HG02938 (cell line): ENCODE data around the gene KRTAP10-9.
"Not testable (repeated sequence)": the region's sequence is repeated elsewhere in the genome, so short reads cannot be mapped to it uniquely, and the experiment has no call there.

ENCODE experiments used
- ATAC-seq: cut with Tn5 transposase; IDR thresholded peaks from one replicate; pipeline ENCODE4 v1.9.1; 2021; ENCODE audit warnings: mild to moderate bottlenecking, moderate library complexity; ENCODE audit not compliant: unreplicated experiment

KRTAP10-9 gene

DNA sequence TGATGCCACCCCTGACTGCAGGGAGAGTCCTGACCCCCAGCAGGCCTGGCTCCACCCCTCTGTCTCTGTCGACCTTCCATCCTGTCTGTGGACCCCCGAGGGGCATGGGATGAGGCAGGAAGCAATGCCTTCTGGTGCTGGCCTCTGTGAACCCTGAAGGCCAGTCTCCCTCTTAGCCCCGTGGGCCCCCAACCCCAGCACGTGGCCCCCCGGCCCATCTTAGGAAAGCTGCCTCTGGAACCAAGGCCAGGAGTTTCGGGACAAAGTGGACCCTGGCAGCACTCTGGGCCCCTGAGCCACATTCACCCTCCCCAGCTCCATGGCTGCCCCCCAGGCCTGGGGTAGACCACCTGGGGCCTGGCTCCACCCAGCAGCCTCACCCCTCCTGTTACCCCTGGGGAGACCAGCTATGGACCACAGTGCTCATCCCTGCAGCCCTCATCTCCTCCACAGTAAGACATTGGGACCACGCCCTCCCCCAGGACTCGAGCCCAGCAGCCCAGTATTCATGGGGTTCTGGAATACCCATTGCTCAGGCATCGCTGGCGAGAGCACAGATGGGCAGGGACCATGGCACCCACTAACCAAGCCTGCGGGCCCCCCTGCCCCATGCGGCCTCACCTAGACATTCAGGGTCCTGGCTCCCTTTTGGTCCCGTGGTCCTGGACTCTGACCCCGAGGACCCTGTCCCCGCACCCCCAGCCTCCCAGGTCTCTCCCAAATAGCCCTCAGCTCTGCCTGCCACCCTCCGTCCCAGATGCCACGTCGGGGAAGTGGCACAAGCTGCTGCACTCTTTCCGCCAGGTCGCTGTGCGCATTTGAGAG lies 11.8 kb downstream of the KRTAP10-9 start:
- not testable (repeated sequence) for ATAC-seq

DNA sequence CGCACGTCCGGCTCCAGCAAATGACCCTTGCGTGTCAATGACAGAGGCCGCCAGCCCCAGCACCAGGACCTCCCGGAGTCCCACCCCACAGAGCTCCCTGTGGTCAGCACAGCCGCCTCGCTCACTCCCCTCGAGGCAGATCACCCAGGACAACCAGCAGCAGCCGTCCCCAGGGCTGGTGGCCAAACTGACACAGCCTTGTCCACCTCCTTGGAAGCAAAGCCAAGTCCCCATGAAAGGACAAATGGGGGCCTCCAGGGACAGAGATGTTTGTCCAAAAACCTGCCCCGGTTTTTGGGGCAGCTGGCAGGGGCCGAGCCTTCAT lies 12.4 kb downstream of the KRTAP10-9 start:
- no peak for ATAC-seq

GRCh38 chr21:44640761-44641160 lies 13.9 kb downstream of the KRTAP10-9 start:
- ATAC-seq = no peak

DNA sequence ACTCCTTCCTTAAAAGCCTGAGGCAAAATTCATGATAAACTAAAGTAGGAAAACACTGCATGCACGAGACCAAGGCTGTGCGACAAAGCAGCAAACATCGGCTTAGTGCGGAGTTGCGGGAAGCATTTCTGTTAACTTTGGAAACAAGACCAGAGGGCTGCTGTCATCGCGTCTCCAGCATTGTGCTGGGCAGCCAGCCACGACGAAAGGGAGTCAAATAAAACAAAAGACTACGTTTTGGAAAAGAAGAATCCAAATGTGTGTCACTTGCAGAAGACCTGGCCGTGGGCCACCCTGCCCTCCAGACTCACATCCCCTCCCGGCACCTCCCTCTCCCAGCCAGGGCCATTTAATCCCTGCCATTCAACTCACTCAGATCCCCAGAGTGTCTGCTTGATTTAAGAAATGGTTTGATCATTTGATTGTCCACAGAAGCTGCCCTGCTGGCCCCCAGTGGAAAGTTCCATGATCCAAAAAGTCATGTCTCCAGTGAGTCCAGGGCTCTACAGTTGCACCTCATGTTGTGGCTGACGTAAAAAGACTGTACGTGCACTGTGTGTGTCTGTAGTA lies 16.9 kb downstream of the KRTAP10-9 start:
- no peak for ATAC-seq

- no peak for ATAC-seq
Measured at GRCh38 chr21:44644878-44645277, 18.0 kb downstream of the KRTAP10-9 start.

GRCh38 chr21:44646366-44647221 lies 19.7 kb downstream of the KRTAP10-9 start, which contains the start of gene KRTAP10-11:
TSS of gene KRTAP10-11 (plus strand) at chr21:44646414. CDS start at chr21:44646459, 45 bp downstream.
- not testable (repeated sequence) for ATAC-seq

DNA sequence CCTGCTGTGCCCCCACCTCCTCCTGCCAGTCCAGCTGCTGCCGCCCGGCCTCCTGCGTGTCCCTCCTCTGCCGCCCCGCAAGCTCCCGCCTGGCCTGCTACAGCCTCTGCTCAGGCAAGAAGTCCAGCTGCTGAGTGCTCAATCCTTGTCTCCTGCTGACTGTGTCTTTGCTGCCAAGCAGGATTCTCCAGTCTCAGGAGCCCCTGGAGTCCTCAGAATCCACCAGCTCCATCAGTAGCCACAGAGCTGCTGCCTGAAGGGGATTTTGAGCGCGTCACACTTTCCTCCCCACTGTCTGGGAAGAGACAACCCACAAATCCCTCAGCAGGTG lies 20.3 kb downstream of the KRTAP10-9 start:
- no peak for ATAC-seq

- ATAC-seq = no peak
Measured at GRCh38 chr21:44648557-44649311, 21.8 kb downstream of the KRTAP10-9 start.

DNA sequence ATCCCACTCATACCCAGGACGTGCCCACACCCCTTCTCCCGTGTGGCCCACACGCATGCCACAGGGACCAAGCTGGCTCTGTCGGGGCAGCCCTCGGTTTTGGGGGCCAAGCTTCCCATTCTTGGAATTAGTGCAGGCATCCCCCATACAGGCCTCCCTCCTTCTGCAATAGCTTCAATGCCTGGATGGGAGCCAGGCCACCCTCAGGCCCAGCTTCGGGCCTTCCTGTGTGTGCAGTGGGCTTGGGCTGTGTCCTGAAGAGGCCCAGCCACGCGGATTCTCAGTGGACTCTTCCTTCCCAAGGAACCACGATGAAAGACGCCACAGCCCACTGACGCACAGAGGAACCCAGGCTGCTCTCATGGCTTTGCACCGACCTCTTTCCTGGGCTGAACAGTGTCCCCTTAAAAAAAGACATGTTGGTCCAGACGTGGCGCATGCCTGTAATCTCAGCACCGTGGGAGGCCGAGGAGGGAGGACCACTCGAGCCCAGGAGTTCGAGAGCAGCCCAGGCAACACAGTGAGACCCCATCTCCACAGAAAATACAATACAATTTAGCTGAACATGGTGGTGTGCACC lies 22.7 kb downstream of the KRTAP10-9 start:
- ATAC-seq = no peak

DNA sequence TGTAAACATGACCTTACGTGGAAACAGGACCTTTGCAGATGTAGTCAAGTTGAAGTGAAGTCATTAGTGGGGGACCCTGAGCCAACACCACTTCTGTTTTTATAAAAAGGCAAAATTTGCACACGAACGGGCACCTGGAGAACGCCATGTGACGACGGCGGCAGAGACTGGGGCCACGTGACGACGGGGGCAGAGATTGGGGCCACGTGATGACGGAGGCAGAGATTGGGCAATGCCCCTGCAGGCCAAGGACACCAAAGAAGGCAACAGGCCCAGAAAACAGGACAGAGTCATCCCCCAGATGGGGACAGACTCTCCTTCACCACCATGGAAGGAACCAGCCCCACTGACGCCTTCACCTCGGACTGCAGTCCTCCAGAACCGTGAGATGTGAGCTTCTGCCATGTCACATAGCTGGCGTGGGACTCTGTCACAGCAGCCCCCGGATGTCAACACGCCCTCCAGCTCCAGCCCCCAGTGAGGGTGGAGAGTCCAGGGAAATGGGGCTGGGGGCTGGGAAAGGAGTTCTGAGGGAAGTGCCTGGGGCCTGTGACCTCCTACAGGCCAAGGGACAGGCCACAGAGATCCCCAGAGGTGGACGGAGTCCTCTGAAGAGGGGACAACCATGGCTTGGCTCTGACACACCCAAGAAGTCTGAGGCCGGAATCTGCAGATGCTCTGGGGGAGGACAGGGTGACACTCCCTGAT lies 23.5 kb downstream of the KRTAP10-9 start:
- ATAC-seq = no peak

DNA sequence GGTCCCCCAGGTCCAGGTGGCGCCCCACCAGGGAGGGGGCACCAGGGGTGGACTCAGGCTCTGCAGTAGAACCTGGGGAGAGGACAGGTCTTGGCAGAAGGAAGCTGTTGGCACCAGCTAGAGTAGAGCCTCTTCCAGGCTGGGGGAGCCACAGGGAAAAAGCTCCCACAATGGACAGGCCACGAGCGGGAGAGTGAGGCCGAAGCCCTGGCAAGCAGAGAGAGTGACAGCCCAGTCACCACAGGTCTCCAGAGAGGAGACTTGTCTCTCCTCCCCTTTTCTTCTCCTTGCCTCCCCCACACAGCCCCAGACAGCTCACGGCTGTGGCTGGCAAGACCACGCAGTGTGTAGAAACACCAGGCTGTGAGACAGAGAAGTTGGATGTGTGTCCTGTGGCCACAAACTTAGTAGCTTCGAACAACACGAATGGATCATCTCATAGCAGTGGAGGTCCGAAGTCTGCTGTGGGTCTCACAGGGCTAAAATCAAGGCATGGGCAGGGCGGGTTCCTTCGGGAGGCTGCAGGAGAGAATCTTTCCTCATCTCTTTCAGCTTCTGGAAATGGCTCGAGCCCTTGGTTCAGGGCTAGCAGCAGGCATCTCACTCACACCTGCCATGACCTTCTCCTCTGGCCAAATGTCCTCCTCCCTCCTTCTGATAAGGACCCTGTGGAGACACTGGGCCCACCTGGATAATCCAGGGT lies 24.2 kb downstream of the KRTAP10-9 start:
- ATAC-seq = no peak

- no peak for ATAC-seq
Measured at GRCh38 chr21:44653123-44653522, 26.2 kb downstream of the KRTAP10-9 start.

- ATAC-seq = no peak
Measured at GRCh38 chr21:44653656-44654575, 27.0 kb downstream of the KRTAP10-9 start.

GRCh38 chr21:44654576-44655175 lies 27.8 kb downstream of the KRTAP10-9 start, which contains the start of gene KRTAP12-4:
TSS of gene KRTAP12-4 (minus strand) at chr21:44654659. CDS start at chr21:44654614, 45 bp downstream.
- ATAC-seq = no peak

- ATAC-seq = no peak
Measured at GRCh38 chr21:44656868-44657267, 30.0 kb downstream of the KRTAP10-9 start.

DNA sequence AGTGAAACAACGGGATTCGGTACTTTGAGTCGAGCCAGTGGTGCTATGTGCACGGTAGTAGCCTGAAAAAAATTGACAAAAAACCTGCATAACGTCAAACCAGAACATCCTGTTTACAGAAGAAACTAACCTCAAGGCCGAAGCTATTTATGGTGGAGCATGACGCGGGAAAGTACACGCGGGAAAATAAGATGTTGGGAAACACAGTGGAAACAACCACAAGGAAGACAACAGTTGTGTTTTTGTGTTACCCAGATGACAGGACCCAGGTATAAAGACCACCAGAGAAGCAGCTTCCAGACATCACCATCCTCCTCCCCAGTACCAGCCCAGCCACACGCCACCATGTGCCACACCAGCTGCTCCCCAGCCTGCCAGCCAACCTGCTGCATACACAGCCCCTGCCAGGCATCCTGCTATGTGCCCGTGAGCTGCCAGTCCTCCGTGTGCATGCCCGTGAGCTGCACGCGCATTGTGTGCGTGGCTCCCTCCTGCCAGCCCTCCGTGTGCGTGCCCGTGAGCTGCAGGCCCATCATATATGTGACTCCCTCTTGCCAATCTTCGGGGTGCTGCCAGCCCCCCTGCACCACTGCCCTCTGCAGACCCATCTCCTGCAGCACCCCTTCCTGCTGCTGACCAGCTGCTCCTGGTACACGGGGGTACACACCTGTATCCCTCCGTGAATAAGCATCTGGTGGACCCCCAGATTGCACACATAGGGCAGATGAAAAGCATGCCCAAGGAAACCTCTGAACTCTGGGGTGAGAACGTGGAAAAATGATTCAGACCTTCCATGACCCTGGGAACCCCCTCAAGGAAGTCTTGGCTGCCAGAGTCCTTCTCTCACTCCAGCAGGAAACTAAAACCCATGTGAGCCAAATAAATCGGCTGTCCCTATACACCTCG lies 31.0 kb downstream of the KRTAP10-9 start, which contains the start of gene KRTAP12-3:
Gene KRTAP12-3, plus strand, starts transcription at position 298 of the 906 bp plus-strand sequence. Its CDS starts 48 bp downstream, at position 346.
- no peak for ATAC-seq

DNA sequence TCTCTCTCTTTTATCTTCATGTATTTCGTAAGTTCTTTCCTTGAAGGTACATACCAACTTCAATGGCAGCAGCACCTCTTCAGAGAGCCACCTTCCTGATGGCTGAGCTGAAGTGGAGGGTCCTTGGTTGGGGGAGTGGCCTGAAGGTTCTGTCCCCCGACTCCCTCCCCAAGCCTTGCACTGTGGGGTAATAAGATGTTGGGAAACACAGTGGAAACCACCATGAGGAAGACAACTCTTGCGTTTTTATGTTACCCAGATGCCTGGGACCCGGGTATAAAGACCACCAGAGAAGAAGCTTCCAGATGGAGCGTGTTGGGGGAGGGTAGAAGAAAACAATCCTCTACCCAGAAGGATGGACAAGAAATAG lies 31.6 kb downstream of the KRTAP10-9 start:
- ATAC-seq = no peak
